Endothelial cell of umbilical vein (primary cell): ENCODE data around the gene CHST3. TPM values are rescaled to one million over a fixed set of nuclear protein-coding genes. Genes with fewer than 3 reads are reported as not detected.

ENCODE experiments used
- BruUV-seq: library from RNA; stranded (reverse); fragments of 400-500 nt; replicated peaks from 2 replicates; lab custom pipeline; 2021; lab: Mats Ljungman, UMichigan
- CTCF ChIA-PET: fragments of 300-600, 350-600 bp; sonication (Branson Sonifier 250); formaldehyde crosslinking; loops from one replicate; lab custom pipeline; 2021; ENCODE audit warnings: antibody characterized with exemption, inconsistent platforms; lab: Charles Lee
- POLR2A ChIA-PET: fragments of 300-600, 350-600 bp; sonication (Branson Sonifier 250); formaldehyde crosslinking; loops from one replicate; lab custom pipeline; 2021; ENCODE audit warnings: antibody characterized with exemption, inconsistent platforms; lab: Charles Lee
- DNase-seq: peaks from one replicate; pipeline ENCODE4 v3.0.0-alpha.2; 2011; ENCODE audit warnings: low read depth, low spot score
- FAIRE-seq: peaks from 2 replicates; lab custom pipeline; 2011; peaks lifted over from hg19 to GRCh38; lab: Jason Lieb, UNC
- H2AFZ ChIP-seq: 2 replicates; pipeline ENCODE4 v1.6.0; 2012; ENCODE audit warnings: low read depth, low read length, control low read depth, inconsistent platforms
- H3K27ac ChIP-seq: 2 replicates; pipeline ENCODE4 v1.5.1; 2011; ENCODE audit warnings: low read depth, mild to moderate bottlenecking, control low read depth, low read length, moderate library complexity; ENCODE audit not compliant: insufficient read depth
- H3K27me3 ChIP-seq, 2 experiments: 2 replicates each; pipeline versions ENCODE4 v1.6.0 to v1.6.1; 2011; ENCODE audit warnings: low read length in 2 of 2, mixed read lengths in 1 of 2; ENCODE audit not compliant: control insufficient read depth in 2 of 2, insufficient read depth in 2 of 2
- H3K36me3 ChIP-seq, 2 experiments: 2 replicates in 1 of 2; 3 replicates in 1 of 2; pipeline ENCODE4 v1.5.1; 2011; ENCODE audit warnings: low read length in 2 of 2, mild to moderate bottlenecking in 1 of 2, moderate library complexity in 1 of 2; ENCODE audit not compliant: control insufficient read depth in 2 of 2, insufficient read depth in 2 of 2; ENCODE audit errors: extremely low read depth in 1 of 2
- H3K4me1 ChIP-seq: 3 replicates; pipeline ENCODE4 v1.5.1; 2011; ENCODE audit warnings: mild to moderate bottlenecking, low read length; ENCODE audit not compliant: control insufficient read depth, insufficient read depth; ENCODE audit errors: extremely low read depth
- H3K4me2 ChIP-seq: 2 replicates; pipeline ENCODE4 v1.6.1; 2011; ENCODE audit warnings: low read length, control low read depth, mixed read lengths; ENCODE audit not compliant: insufficient read depth
- H3K4me3 ChIP-seq, 3 experiments: fragments of 200-600 bp in 1 of 3; sonication (generic), shearing (Covaris generic) in 1 of 3; replicated peaks in 1 of 3; 2 replicates each; pipeline ENCODE4 v1.5.1; 2011 to 2016; ENCODE audit warnings: control low read depth in 3 of 3, low read length in 3 of 3, mild to moderate bottlenecking in 2 of 3, inconsistent platforms in 1 of 3, low read depth in 1 of 3, moderate library complexity in 1 of 3; ENCODE audit not compliant: insufficient read depth in 1 of 3
- H3K79me2 ChIP-seq: 2 replicates; pipeline ENCODE4 v1.6.0; 2012; ENCODE audit warnings: low read length, inconsistent platforms; ENCODE audit not compliant: control insufficient read depth, insufficient read depth
- H3K9ac ChIP-seq: replicated peaks from 2 replicates; pipeline ENCODE3; 2011; ENCODE audit warnings: low read length, control low read depth; ENCODE audit not compliant: insufficient read depth; ENCODE audit errors: extremely low read depth
- H3K9me1 ChIP-seq: replicated peaks from 3 replicates; pipeline ENCODE4 v1.6.0; 2011; ENCODE audit warnings: mild to moderate bottlenecking, low read length; ENCODE audit not compliant: control insufficient read depth, insufficient read depth; ENCODE audit errors: extremely low read depth
- H3K9me3 ChIP-seq: replicated peaks from 2 replicates; pipeline ENCODE4 v1.5.1; 2012; ENCODE audit warnings: low read length, inconsistent platforms; ENCODE audit not compliant: control insufficient read depth, insufficient read depth
- H4K20me1 ChIP-seq: replicated peaks from 2 replicates; pipeline ENCODE3; 2011; ENCODE audit warnings: mild to moderate bottlenecking, low read length; ENCODE audit not compliant: control insufficient read depth, insufficient read depth; ENCODE audit errors: extremely low read depth
- CTCF ChIP-seq, 2 donors: IDR thresholded peaks; 1 replicate in 1 of 2; 2 replicates in 1 of 2; pipeline ENCODE4 v1.5.1; 2011; ENCODE audit warnings: low read length in 2 of 2, mild to moderate bottlenecking in 2 of 2, moderate library complexity in 2 of 2, control low read depth in 1 of 2, inconsistent platforms in 1 of 2, low read depth in 1 of 2; ENCODE audit not compliant: insufficient read depth in 1 of 2; ENCODE audit errors: extremely low read depth in 1 of 2
- EZH2 ChIP-seq: IDR thresholded peaks from 2 replicates; pipeline ENCODE4 v1.6.1; 2012; ENCODE audit warnings: borderline replicate concordance, low read depth, mild to moderate bottlenecking, moderate library complexity, low read length, inconsistent platforms; ENCODE audit not compliant: severe bottlenecking
- FOS ChIP-seq: IDR thresholded peaks from 2 replicates; pipeline ENCODE4 v1.6.1; 2011; ENCODE audit warnings: mild to moderate bottlenecking, low read length, moderate library complexity, borderline replicate concordance; ENCODE audit not compliant: insufficient read depth
- GATA2 ChIP-seq: IDR thresholded peaks from 2 replicates; pipeline ENCODE4 v1.7.0; 2011; ENCODE audit warnings: low read depth, mild to moderate bottlenecking, moderate library complexity, mixed read lengths, low read length; ENCODE audit not compliant: insufficient read length, insufficient read depth
- JUN ChIP-seq: IDR thresholded peaks from 2 replicates; pipeline ENCODE4 v1.6.1; 2011; ENCODE audit warnings: borderline replicate concordance, low read depth; ENCODE audit not compliant: insufficient read length, insufficient read depth
- MAX ChIP-seq: IDR thresholded peaks from 2 replicates; pipeline ENCODE4 v1.6.1; 2011; ENCODE audit not compliant: insufficient read depth, insufficient read length
- MYC ChIP-seq: IDR thresholded peaks from one replicate; pipeline ENCODE4 v1.6.1; 2011; ENCODE audit warnings: mild to moderate bottlenecking, low read depth, low read length
- POLR2A ChIP-seq: IDR thresholded peaks from 2 replicates; pipeline ENCODE4 v1.6.1; 2012; ENCODE audit warnings: low read depth, mild to moderate bottlenecking, control low read depth, low read length
- POLR2AphosphoS5 ChIP-seq: IDR thresholded peaks from 2 replicates; pipeline ENCODE4 v1.6.1; 2012; ENCODE audit warnings: low read depth, mild to moderate bottlenecking, control low read depth, low read length, moderate library complexity; ENCODE audit not compliant: insufficient read depth
- dilution Hi-C: fragments of 300-500 bp; cut with MboI; formaldehyde crosslinking; loops from one replicate; pipeline ENCODE4 v1.15.0; 2019; ENCODE audit warnings: low sequenced_read_pairs; ENCODE audit not compliant: extremely low pct_ligation_motif_present
- intact Hi-C: fragments of 100-400 bp; cut with micrococcal nuclease; formaldehyde crosslinking; loops from one replicate; pipeline ENCODE4 v1.10.0; 2022
- polyA plus RNA-seq, 4 experiments: library from polyadenylated mRNA; depleted of rRNA in 3 of 4; stranded (reverse) in 3 of 4; unstranded in 1 of 4; fragments of >200 nt; gene quantifications; 2 replicates each; pipeline versions ENCODE4 v1.2.1 to v1.2.3, GENCODE V29; 2011 to 2012; ENCODE audit warnings: missing spikeins in 1 of 4
- total RNA-seq: library from RNA; stranded (reverse); gene quantifications from 2 replicates; pipeline ENCODE4 v1.2.3, GENCODE V29; 2021

Gene CHST3
- total and polyA plus RNA-seq, 2 donors (not counting 3 experiments of a cell fraction or from before 2014, with no cell fraction given), result 5.5 to 11.5 TPM

GRCh38 chr10:72049969-72050781, 86.0 kb downstream of the CHST3 start:
- BruUV-seq, result no TSS peak
- dilution Hi-C loops, result no loop called here
- POLR2A ChIA-PET, result no interaction called here

More at GRCh38 chr10:72049969-72050781, 86.0 kb downstream of the CHST3 start:
- Histone ChIP-seq H3K4me3 (no peak overlapping the region), H3K27ac (no peak overlapping the region), H3K4me2 (no peak overlapping the region), H3K36me3 (no peaks in the 10 kb centered on the region), H3K4me1 (no peaks in the 10 kb centered on the region), H2AFZ (no peak overlapping the region), H3K9me1 (no peaks in the 10 kb centered on the region), H3K9me3 (no peaks in the 10 kb centered on the region), H3K27me3 (no peaks in the 10 kb centered on the region), H4K20me1 (no peaks in the 10 kb centered on the region), H3K79me2 (no peaks in the 10 kb centered on the region), H3K9ac (no peak overlapping the region)
- intact Hi-C loops, result no loop called here
- TF ChIP-seq FOS, result no peak
- no peak for TF ChIP-seq GATA2
- TF ChIP-seq MYC, result no peak
- TF ChIP-seq CTCF (IDR thresholded peaks at IDR 0.05; ENCODE audit: extremely low read depth in 1 of 2, insufficient read depth in 1 of 2, low read depth in 1 of 2, low read length in 2 of 2), result no peak
- TF ChIP-seq POLR2AphosphoS5, result no peak
- TF ChIP-seq MAX, result no peak
- no peak for TF ChIP-seq JUN
- no peak for TF ChIP-seq POLR2A
- TF ChIP-seq EZH2, result no peak
- no peak for FAIRE-seq
- DNase-seq, result no peak
- CTCF ChIA-PET, result interaction anchor here (0.9 to 5.9 kb wide), 12 partner anchors 9 to 287 kb away, joined by 4 to 199 read pairs (median 28); no protein-coding TSS in a partner anchor
